ENCODE results near the gene FOXO6. TPM values are rescaled to one million over a fixed set of nuclear protein-coding genes. Genes with fewer than 3 reads are reported as not detected.

FOXO6 gene
- total and polyA plus RNA-seq, 10 of the 15 experiments (the other 5 are each of a cell fraction or from before 2014, with no cell fraction given), result 0.37 TPM; not detected in 9

DNA sequence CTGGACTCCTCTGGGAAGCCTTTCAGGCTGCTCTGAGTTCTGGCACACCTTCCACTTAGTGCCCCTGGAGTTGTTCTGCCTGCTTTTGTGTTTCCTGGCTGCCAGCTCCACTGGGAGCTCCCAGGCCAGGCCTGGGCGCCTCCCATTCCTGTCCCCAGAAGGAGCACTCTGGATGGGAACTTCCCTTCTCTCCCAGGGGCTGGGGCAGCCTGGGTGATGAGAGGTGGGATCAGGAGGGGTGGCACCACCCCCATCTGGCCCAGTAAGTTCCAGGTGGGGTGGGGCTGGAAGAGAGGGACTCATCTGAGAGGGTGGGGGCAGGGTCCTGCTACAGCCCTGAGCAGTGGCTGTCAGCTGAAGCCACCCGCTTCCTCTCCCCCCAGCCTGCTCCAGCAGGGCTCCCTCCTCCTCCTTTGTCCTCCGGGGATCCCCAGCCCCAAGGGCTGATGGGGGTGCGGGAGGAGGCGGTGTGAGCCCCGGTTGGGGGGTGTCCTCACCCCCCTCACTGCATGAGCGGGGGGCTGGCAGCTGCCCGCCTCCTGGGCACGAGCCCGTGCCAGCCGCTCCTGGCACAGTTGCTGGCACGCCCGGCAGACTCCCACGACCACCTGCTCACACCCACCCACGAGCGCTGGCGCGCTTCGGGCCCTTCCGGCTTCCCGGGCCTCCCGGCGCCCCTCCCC lies 4.7 kb downstream of the FOXO6 start (continued):
- TF ChIP-seq, protein P1, sequence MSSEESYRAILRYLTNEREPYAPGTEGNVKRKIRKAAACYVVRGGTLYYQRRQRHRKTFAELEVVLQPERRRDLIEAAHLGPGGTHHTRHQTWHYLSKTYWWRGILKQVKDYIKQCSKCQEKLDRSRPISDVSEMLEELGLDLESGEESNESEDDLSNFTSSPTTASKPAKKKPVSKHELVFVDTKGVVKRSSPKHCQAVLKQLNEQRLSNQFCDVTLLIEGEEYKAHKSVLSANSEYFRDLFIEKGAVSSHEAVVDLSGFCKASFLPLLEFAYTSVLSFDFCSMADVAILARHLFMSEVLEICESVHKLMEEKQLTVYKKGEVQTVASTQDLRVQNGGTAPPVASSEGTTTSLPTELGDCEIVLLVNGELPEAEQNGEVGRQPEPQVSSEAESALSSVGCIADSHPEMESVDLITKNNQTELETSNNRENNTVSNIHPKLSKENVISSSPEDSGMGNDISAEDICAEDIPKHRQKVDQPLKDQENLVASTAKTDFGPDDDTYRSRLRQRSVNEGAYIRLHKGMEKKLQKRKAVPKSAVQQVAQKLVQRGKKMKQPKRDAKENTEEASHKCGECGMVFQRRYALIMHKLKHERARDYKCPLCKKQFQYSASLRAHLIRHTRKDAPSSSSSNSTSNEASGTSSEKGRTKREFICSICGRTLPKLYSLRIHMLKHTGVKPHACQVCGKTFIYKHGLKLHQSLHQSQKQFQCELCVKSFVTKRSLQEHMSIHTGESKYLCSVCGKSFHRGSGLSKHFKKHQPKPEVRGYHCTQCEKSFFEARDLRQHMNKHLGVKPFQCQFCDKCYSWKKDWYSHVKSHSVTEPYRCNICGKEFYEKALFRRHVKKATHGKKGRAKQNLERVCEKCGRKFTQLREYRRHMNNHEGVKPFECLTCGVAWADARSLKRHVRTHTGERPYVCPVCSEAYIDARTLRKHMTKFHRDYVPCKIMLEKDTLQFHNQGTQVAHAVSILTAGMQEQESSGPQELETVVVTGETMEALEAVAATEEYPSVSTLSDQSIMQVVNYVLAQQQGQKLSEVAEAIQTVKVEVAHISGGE (CRISPR knock-in tag; IDR thresholded peaks at IDR 0.05), result no peak
- no peak for TF ChIP-seq MEF2A (IDR thresholded peaks at IDR 0.05; ENCODE audit: insufficient read depth, low read depth, low read length)
- TF ChIP-seq SUZ12 (IDR thresholded peaks at IDR 0.05; ENCODE audit: unreplicated experiment), result no peak
- TF ChIP-seq, protein P2, sequence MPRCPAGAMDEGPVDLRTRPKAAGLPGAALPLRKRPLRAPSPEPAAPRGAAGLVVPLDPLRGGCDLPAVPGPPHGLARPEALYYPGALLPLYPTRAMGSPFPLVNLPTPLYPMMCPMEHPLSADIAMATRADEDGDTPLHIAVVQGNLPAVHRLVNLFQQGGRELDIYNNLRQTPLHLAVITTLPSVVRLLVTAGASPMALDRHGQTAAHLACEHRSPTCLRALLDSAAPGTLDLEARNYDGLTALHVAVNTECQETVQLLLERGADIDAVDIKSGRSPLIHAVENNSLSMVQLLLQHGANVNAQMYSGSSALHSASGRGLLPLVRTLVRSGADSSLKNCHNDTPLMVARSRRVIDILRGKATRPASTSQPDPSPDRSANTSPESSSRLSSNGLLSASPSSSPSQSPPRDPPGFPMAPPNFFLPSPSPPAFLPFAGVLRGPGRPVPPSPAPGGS (IDR thresholded peaks at IDR 0.05; ENCODE audit: borderline replicate concordance, insufficient read depth, low read depth, low read length, poor library complexity, severe bottlenecking), result no peak
- TF ChIP-seq PML (IDR thresholded peaks at IDR 0.05; ENCODE audit: low read length), result no peak
- TF ChIP-seq RELA (IDR thresholded peaks at IDR 0.05; ENCODE audit: borderline replicate concordance, partially characterized antibody), result no peak
- TF ChIP-seq MYC (IDR thresholded peaks at IDR 0.05; ENCODE audit: insufficient read depth, insufficient read length, insufficient replicate concordance, low read length, severe bottlenecking), result no peak
- peak; percentile 91 for TF ChIP-seq DPF2 (IDR thresholded peaks at IDR 0.05)
- peak; percentile 93 for TF ChIP-seq GATAD2B (conservative IDR thresholded peaks at IDR 0.05; ENCODE audit: low read depth)
- no peak for TF ChIP-seq STAT3 (IDR thresholded peaks at IDR 0.05; ENCODE audit: low read depth, low read length)
- TF ChIP-seq ZNF384 (IDR thresholded peaks at IDR 0.05; ENCODE audit: borderline replicate concordance, low read depth, low read length), result no peak
- TF ChIP-seq, protein P3, sequence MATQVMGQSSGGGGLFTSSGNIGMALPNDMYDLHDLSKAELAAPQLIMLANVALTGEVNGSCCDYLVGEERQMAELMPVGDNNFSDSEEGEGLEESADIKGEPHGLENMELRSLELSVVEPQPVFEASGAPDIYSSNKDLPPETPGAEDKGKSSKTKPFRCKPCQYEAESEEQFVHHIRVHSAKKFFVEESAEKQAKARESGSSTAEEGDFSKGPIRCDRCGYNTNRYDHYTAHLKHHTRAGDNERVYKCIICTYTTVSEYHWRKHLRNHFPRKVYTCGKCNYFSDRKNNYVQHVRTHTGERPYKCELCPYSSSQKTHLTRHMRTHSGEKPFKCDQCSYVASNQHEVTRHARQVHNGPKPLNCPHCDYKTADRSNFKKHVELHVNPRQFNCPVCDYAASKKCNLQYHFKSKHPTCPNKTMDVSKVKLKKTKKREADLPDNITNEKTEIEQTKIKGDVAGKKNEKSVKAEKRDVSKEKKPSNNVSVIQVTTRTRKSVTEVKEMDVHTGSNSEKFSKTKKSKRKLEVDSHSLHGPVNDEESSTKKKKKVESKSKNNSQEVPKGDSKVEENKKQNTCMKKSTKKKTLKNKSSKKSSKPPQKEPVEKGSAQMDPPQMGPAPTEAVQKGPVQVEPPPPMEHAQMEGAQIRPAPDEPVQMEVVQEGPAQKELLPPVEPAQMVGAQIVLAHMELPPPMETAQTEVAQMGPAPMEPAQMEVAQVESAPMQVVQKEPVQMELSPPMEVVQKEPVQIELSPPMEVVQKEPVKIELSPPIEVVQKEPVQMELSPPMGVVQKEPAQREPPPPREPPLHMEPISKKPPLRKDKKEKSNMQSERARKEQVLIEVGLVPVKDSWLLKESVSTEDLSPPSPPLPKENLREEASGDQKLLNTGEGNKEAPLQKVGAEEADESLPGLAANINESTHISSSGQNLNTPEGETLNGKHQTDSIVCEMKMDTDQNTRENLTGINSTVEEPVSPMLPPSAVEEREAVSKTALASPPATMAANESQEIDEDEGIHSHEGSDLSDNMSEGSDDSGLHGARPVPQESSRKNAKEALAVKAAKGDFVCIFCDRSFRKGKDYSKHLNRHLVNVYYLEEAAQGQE (IDR thresholded peaks at IDR 0.05; ENCODE audit: low read depth, low read length), result no peak
- TF ChIP-seq CHD4 (IDR thresholded peaks at IDR 0.05), result no peak
- TF ChIP-seq NRF1 (conservative IDR thresholded peaks at IDR 0.05; ENCODE audit: low read depth, low read length), result no peak
- TF ChIP-seq MEF2B (IDR thresholded peaks at IDR 0.05; ENCODE audit: partially characterized antibody, poor library complexity, severe bottlenecking), result peak; percentile 22
- no peak for TF ChIP-seq HDAC6 (IDR thresholded peaks at IDR 0.05; ENCODE audit: unreplicated experiment)
- TF ChIP-seq BACH1 (IDR thresholded peaks at IDR 0.05; ENCODE audit: borderline replicate concordance), result peak; percentile 60; the same call in 1 of the 2 replicates
- no peak for TF ChIP-seq SMAD5 (IDR thresholded peaks at IDR 0.05; ENCODE audit: low read depth)
- TF ChIP-seq ETV6 (conservative IDR thresholded peaks at IDR 0.05 in 1 of 2, IDR thresholded peaks at IDR 0.05 in 1 of 2; ENCODE audit: borderline replicate concordance in 1 of 2, low read depth in 1 of 2), result no peak
- TF ChIP-seq ATF7 (IDR thresholded peaks at IDR 0.05; ENCODE audit: low read depth), result no peak
- peak; percentile 57 to 91; a peak in 3 of 4 replicates for TF ChIP-seq BHLHE40 (IDR thresholded peaks at IDR 0.05; ENCODE audit: borderline replicate concordance in 1 of 2, low read depth in 2 of 2, low read length in 1 of 2)
- no peak for TF ChIP-seq SMC3 (IDR thresholded peaks at IDR 0.05; ENCODE audit: borderline replicate concordance, low read length)
